K562 (cell line): ENCODE data around the gene XBP1. TPM values are rescaled to one million over a fixed set of nuclear protein-coding genes. Genes with fewer than 3 reads are reported as not detected.

Source experiments
- ATAC-seq: fragments of 200-7000 bp; cut with Tn5 transposase; 3 replicates; pipeline ENCODE4 v1.9.1; 2020; ENCODE audit warnings: moderate library complexity
- BruUV-seq: library from RNA; stranded (reverse); fragments of 400-500 nt; replicated peaks from 2 replicates; lab custom pipeline; 2021; lab: Mats Ljungman, UMichigan
- CTCF ChIA-PET: fragments of 300-600 bp; formaldehyde crosslinking; extraction: SDS; loops from one replicate; lab custom pipeline; 2021; ENCODE audit warnings: low intra/inter-chr PET ratio; lab: Yijun Ruan, JAX
- POLR2A ChIA-PET: fragments of 300-600, 350-650 bp; sonication (Branson Sonifier 250); formaldehyde crosslinking; extraction: SDS; loops from one replicate; lab custom pipeline; 2021; ENCODE audit warnings: antibody characterized with exemption, inconsistent platforms; lab: Yijun Ruan, JAX
- DNase-seq, 4 experiments: peaks; one replicate each; pipeline versions ENCODE4 v3.0.0 to v3.0.0-alpha.2; 2011 to 2018; ENCODE audit warnings: low spot score in 3 of 4, mixed read lengths in 3 of 4; ENCODE audit errors: extremely low read depth in 1 of 4
- FAIRE-seq: peaks from 2 replicates; lab custom pipeline; 2011; peaks lifted over from hg19 to GRCh38; lab: Jason Lieb, UNC
- H2AFZ ChIP-seq: 2 replicates; pipeline ENCODE4 v1.6.0; 2011; ENCODE audit warnings: low read depth, low read length, control low read depth, inconsistent platforms
- H3K27ac ChIP-seq: fragments of 200-600 bp; 3 replicates; pipeline ENCODE4 v1.8.0; 2011; ENCODE audit warnings: low read depth, mild to moderate bottlenecking, control low read depth, inconsistent platforms, low read length, moderate library complexity, mixed read lengths; ENCODE audit errors: extremely low read depth
- H3K27me3 ChIP-seq, 2 experiments: fragments of 300-600 bp in 1 of 2; 2 replicates in 1 of 2; 3 replicates in 1 of 2; pipeline versions ENCODE4 v1.6.0 to v1.8.0; 2011; ENCODE audit warnings: inconsistent platforms in 2 of 2, low read length in 2 of 2, mild to moderate bottlenecking in 1 of 2, mixed read lengths in 1 of 2, moderate library complexity in 1 of 2; ENCODE audit not compliant: control insufficient read depth in 2 of 2, insufficient read depth in 2 of 2
- H3K36me3 ChIP-seq: fragments of 300-600 bp; 3 replicates; pipeline ENCODE4 v1.8.0; 2011; ENCODE audit warnings: mild to moderate bottlenecking, low read length, inconsistent platforms; ENCODE audit not compliant: control insufficient read depth, insufficient read depth
- H3K4me1 ChIP-seq, 2 experiments: fragments of 200-600 bp in 1 of 2; replicated peaks in 1 of 2; 2 replicates in 1 of 2; 3 replicates in 1 of 2; pipeline versions ENCODE4 v1.5.1 to v1.8.0; 2011; ENCODE audit warnings: inconsistent platforms in 2 of 2, low read length in 2 of 2, mild to moderate bottlenecking in 1 of 2, mixed read lengths in 1 of 2, moderate library complexity in 1 of 2; ENCODE audit not compliant: control insufficient read depth in 2 of 2, insufficient read depth in 2 of 2
- H3K4me2 ChIP-seq: 2 replicates; pipeline ENCODE4 v1.6.1; 2011; ENCODE audit warnings: low read length, control low read depth, inconsistent platforms, mixed read lengths; ENCODE audit not compliant: insufficient read depth
- H3K4me3 ChIP-seq: fragments of 200-600 bp; sonication (generic), shearing (Covaris generic); 2 replicates; pipeline ENCODE4 v1.5.1; 2016; ENCODE audit warnings: control low read depth, inconsistent platforms
- H3K79me2 ChIP-seq: fragments of 200-600 bp; 3 replicates; pipeline ENCODE4 v1.8.0; 2011; ENCODE audit warnings: low read length, inconsistent platforms; ENCODE audit not compliant: control insufficient read depth, insufficient read depth
- H3K9ac ChIP-seq, 2 experiments: 2 replicates each; pipeline versions ENCODE4 v1.6.0 to v1.6.1; 2011; ENCODE audit warnings: low read depth in 2 of 2, low read length in 2 of 2, control low read depth in 1 of 2, inconsistent platforms in 1 of 2, mild to moderate bottlenecking in 1 of 2, mixed read lengths in 1 of 2; ENCODE audit not compliant: insufficient read depth in 1 of 2
- H3K9me1 ChIP-seq: one replicate; pipeline ENCODE4 v1.6.0; 2011; ENCODE audit warnings: inconsistent platforms, mild to moderate bottlenecking, low read length, moderate library complexity; ENCODE audit not compliant: control insufficient read depth, insufficient read depth
- H3K9me3 ChIP-seq: replicated peaks from 2 replicates; pipeline ENCODE4 v1.5.1; 2011; ENCODE audit warnings: low read depth, low read length, inconsistent platforms; ENCODE audit not compliant: control insufficient read depth, insufficient read depth
- H4K20me1 ChIP-seq: replicated peaks from 2 replicates; pipeline ENCODE4 v1.6.1; 2011; ENCODE audit warnings: low read length, inconsistent platforms, mixed read lengths; ENCODE audit not compliant: control insufficient read depth, insufficient read depth
- MECOM ChIP-seq: fragments of 250-450 bp; sonication (Bioruptor Pico); IDR thresholded peaks from 2 replicates; pipeline ENCODE4 v1.8.0; 2022; ENCODE audit warnings: inconsistent platforms
- MYC ChIP-seq, 2 experiments: fragments of 250-450 bp in 1 of 2; sonication (Bioruptor Pico) in 1 of 2; IDR thresholded peaks; 2 replicates each; pipeline versions ENCODE4 v1.5.1 to v1.6.1; 2012 to 2021; ENCODE audit warnings: low read depth in 2 of 2, borderline replicate concordance in 1 of 2, improper control_type of control experiment in 1 of 2, low read length in 1 of 2, mild to moderate bottlenecking in 1 of 2, moderate library complexity in 1 of 2
- PML ChIP-seq: IDR thresholded peaks from 2 replicates; pipeline ENCODE4 v1.6.1; 2012; ENCODE audit warnings: low read length, inconsistent platforms
- POLR3G ChIP-seq: IDR thresholded peaks from 2 replicates; pipeline ENCODE4 v1.6.1; 2011; ENCODE audit not compliant: insufficient read length, insufficient replicate concordance; ENCODE audit errors: extremely low read depth
- RFX5 ChIP-seq: IDR thresholded peaks from 2 replicates; pipeline ENCODE4 v1.6.1; 2011; ENCODE audit warnings: low read depth, mild to moderate bottlenecking, improper control_type of control experiment, low read length
- WGBS: fragments of 100-300 bp; shearing (Covaris generic); methylation state at CpG from one replicate; pipeline ENCODE4 v1.1.6; 2016; ENCODE audit warnings: low coverage, mixed read lengths; ENCODE audit not compliant: insufficient coverage; ENCODE audit errors: missing lambda C conversion rate; 5-methylcytosine and 5-hydroxymethylcytosine counted together
- in situ Hi-C: fragments of 300-500 bp; cut with MboI; formaldehyde crosslinking; loops from 4 replicates; pipeline ENCODE4 v1.15.0; 2018; ENCODE audit warnings: inconsistent platforms, mixed read lengths
- intact Hi-C: fragments of 100-400 bp; cut with micrococcal nuclease; formaldehyde crosslinking; loops from 2 replicates; pipeline ENCODE4 v1.14.2; 2022
- polyA plus RNA-seq, 8 experiments: library from polyadenylated mRNA; depleted of rRNA in 4 of 8; stranded (reverse) in 5 of 8; unstranded in 3 of 8; fragments of >200 nt; fragmentation: Nextera tagmentation in 2 of 8; fragmentation: Illumina TruSeq in 1 of 8; extraction: Ambion mirVana in 2 of 8; extraction: Trizol in 1 of 8; gene quantifications; 2 replicates each; pipeline versions ENCODE4 v1.2.1 to v1.2.3, GENCODE V29; 2011 to 2014; ENCODE audit warnings: inconsistent platforms in 1 of 8, missing spikeins in 1 of 8
- total RNA-seq, 7 experiments: library from RNA; depleted of rRNA in 6 of 7; stranded (reverse); fragments of >200 nt in 6 of 7; fragmentation: Illumina TruSeq in 2 of 7; extraction: Trizol in 2 of 7; gene quantifications; 2 replicates each; pipeline versions ENCODE4 v1.2.1 to v1.2.3, GENCODE V29; 2011 to 2021; ENCODE audit warnings: low replicate concordance in 1 of 7
- TF ChIP-seq, protein P1 (sequence below): fragments of 450-650 bp; IDR thresholded peaks from 2 replicates; pipeline ENCODE4 v1.6.1; 2016; ENCODE audit warnings: borderline replicate concordance
- TF ChIP-seq, protein P2 (sequence below), 2 experiments: fragments of 450-650 bp in 1 of 2; IDR thresholded peaks; 2 replicates each; pipeline ENCODE4 v1.6.1; 2011 to 2017; ENCODE audit warnings: low read depth in 2 of 2, antibody characterized with exemption in 1 of 2, borderline replicate concordance in 1 of 2, low read length in 1 of 2, mild to moderate bottlenecking in 1 of 2, mixed read lengths in 1 of 2; ENCODE audit not compliant: control insufficient read depth in 1 of 2
- TF ChIP-seq, protein P3 (sequence below): fragments of 250-450 bp; sonication (Bioruptor Pico); IDR thresholded peaks from 2 replicates; pipeline ENCODE4 v1.5.0; 2021; ENCODE audit warnings: mild to moderate bottlenecking, moderate library complexity
- TF ChIP-seq, protein P4 (sequence below): fragments of 250-450 bp; sonication (Bioruptor Pico); IDR thresholded peaks from 2 replicates; pipeline ENCODE4 v1.8.0; 2021; ENCODE audit warnings: borderline replicate concordance, mild to moderate bottlenecking, moderate library complexity; ENCODE audit not compliant: poor library complexity, severe bottlenecking

Gene XBP1
- total and polyA plus RNA-seq, 9 of the 15 experiments (the other 6 are each of a cell fraction or from before 2014, with no cell fraction given): 25.0 to 218 (median 94.6) TPM

DNA sequence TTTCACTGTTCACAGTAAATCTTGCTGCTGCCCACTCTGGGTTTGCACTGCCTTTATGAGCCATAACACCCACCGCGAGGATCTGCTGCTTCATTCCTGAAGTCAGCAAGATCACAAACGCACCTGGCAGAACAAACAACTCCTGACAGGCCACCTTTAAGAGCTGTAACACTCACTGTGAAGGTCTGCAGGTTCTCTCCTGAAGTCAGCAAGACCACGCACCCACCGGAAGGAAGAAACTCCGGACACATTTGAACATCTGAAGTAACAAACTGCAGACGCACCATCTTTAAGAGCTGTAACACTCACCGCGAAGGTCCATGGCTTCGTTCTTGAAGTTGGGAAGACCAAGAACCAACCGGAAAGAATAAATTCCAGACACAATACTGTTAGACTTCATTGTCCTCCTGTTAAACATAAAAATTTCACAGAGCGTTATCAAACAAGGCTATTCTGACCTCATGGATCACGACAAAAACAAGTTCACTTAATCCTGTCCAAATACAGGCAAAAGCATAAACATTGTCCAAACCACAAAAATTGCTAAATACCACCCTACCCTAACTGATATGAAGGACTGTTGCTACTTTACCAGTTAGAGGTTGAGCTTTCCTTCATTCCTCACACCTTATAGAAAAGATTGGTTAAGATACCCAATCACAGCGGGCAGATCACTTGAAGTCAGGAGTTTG is 30.8 kb downstream of the XBP1 start:
- H3K27ac ChIP-seq: no peak overlapping the region
- DNase-seq: no peak
- H3K9ac ChIP-seq: no peak overlapping the region
- H3K4me2 ChIP-seq: no peak overlapping the region
- no peaks in the 10 kb centered on the region for H4K20me1 ChIP-seq
- peaks cover 6% of the 10 kb centered on the region; the same call in 1 of the 3 replicates for H3K36me3 ChIP-seq
- H2AFZ ChIP-seq: peak overlapping the region; percentile 45; the same call in 1 of the 2 replicates
- 80% methylated on average over 14 of the region's 14 CpGs for WGBS
- intact Hi-C loops: no loop called here
- in situ Hi-C loops: no loop called here
- no peak overlapping the region for H3K4me3 ChIP-seq
- no peak for FAIRE-seq
- H3K4me1 ChIP-seq: peaks cover 3 to 6% of the 10 kb centered on the region in 2 experiments; a peak in 2 of 5 replicates
- peaks cover 20% of the 10 kb centered on the region for H3K79me2 ChIP-seq
- POLR2A ChIA-PET: interaction anchor here (1.5 kb wide), 1 partner anchor 31 kb away, joined by 3 read pairs; the partner anchor contains the start of gene XBP1
- TF ChIP-seq, protein P1, sequence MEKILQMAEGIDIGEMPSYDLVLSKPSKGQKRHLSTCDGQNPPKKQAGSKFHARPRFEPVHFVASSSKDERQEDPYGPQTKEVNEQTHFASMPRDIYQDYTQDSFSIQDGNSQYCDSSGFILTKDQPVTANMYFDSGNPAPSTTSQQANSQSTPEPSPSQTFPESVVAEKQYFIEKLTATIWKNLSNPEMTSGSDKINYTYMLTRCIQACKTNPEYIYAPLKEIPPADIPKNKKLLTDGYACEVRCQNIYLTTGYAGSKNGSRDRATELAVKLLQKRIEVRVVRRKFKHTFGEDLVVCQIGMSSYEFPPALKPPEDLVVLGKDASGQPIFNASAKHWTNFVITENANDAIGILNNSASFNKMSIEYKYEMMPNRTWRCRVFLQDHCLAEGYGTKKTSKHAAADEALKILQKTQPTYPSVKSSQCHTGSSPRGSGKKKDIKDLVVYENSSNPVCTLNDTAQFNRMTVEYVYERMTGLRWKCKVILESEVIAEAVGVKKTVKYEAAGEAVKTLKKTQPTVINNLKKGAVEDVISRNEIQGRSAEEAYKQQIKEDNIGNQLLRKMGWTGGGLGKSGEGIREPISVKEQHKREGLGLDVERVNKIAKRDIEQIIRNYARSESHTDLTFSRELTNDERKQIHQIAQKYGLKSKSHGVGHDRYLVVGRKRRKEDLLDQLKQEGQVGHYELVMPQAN: no peak
- TF ChIP-seq, protein P2, sequence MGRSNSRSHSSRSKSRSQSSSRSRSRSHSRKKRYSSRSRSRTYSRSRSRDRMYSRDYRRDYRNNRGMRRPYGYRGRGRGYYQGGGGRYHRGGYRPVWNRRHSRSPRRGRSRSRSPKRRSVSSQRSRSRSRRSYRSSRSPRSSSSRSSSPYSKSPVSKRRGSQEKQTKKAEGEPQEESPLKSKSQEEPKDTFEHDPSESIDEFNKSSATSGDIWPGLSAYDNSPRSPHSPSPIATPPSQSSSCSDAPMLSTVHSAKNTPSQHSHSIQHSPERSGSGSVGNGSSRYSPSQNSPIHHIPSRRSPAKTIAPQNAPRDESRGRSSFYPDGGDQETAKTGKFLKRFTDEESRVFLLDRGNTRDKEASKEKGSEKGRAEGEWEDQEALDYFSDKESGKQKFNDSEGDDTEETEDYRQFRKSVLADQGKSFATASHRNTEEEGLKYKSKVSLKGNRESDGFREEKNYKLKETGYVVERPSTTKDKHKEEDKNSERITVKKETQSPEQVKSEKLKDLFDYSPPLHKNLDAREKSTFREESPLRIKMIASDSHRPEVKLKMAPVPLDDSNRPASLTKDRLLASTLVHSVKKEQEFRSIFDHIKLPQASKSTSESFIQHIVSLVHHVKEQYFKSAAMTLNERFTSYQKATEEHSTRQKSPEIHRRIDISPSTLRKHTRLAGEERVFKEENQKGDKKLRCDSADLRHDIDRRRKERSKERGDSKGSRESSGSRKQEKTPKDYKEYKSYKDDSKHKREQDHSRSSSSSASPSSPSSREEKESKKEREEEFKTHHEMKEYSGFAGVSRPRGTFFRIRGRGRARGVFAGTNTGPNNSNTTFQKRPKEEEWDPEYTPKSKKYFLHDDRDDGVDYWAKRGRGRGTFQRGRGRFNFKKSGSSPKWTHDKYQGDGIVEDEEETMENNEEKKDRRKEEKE (IDR thresholded peaks at IDR 0.05; ENCODE audit: borderline replicate concordance in 1 of 2, control insufficient read depth in 1 of 2, low read depth in 2 of 2, low read length in 1 of 2): no peak
- TF ChIP-seq POLR3G (no peak), MECOM (no peak), PML (no peak), RFX5 (no peak), MYC (IDR thresholded peaks at IDR 0.05; ENCODE audit: low read depth, low read length) (no peak), MYC (CRISPR knock-in tag; IDR thresholded peaks at IDR 0.05; ENCODE audit: borderline replicate concordance, low read depth) (no peak)
- TF ChIP-seq, protein P3, sequence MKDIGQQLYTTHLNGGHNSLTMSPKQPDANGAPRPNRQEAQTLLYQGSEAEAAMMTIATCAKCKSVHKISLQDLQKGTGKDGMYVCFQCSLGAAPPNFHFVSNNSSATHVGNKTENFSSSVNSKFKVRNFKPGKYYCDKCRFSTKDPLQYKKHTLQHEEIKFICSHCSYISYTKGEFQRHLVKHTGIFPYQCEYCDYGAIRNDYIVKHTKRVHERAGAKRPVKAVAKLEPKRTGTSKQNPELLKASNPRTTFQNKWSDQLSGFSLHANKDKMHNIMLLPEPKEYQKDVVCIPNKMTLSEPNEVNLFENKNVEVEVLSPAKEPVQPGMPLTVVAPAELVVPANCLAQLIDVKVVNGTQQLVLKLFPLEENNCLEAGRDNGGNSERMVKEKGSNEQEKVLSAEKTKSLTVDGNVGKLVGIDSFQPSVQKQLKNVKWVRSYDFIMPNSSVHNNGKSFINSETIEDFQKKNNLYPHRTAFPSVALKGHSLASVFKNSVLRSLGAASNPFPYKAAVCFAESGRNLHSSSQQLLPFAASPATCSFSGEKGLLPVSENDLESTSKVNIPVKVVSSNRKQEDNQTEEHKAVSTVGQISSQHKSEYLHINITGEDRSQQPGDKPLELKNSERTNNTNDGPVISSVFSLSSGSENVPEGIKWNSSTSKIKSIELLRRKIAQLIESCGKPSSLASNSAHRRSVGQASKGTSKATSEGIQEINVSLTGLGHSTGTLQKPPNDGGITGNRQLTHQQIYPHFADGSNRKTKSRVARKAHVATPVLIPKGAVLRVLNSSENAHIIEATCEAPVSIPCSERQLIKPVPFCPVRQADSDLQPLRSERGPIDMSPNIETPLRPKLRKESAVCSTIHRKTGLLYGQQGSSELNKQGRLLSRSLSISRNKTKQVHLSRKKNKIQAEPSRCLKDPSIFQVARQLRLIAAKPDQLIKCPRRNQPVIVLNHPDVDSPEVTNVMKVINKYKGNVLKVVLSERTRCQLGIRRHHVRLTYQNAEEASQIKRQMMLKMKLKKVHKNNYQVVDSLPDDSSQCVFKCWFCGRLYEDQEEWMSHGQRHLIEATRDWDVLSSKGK: no peak
- TF ChIP-seq, protein P4, sequence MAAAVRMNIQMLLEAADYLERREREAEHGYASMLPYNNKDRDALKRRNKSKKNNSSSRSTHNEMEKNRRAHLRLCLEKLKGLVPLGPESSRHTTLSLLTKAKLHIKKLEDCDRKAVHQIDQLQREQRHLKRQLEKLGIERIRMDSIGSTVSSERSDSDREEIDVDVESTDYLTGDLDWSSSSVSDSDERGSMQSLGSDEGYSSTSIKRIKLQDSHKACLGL: no peak
- no peak for ATAC-seq
- H3K9me1 ChIP-seq: no peaks in the 10 kb centered on the region
- no peaks in the 10 kb centered on the region for H3K9me3 ChIP-seq
- H3K27me3 ChIP-seq: no peaks in the 10 kb centered on the region
- BruUV-seq: no TSS peak
- CTCF ChIA-PET: no interaction called here
